Measurements from ENCODE around the gene ST6GAL1.

DNA sequence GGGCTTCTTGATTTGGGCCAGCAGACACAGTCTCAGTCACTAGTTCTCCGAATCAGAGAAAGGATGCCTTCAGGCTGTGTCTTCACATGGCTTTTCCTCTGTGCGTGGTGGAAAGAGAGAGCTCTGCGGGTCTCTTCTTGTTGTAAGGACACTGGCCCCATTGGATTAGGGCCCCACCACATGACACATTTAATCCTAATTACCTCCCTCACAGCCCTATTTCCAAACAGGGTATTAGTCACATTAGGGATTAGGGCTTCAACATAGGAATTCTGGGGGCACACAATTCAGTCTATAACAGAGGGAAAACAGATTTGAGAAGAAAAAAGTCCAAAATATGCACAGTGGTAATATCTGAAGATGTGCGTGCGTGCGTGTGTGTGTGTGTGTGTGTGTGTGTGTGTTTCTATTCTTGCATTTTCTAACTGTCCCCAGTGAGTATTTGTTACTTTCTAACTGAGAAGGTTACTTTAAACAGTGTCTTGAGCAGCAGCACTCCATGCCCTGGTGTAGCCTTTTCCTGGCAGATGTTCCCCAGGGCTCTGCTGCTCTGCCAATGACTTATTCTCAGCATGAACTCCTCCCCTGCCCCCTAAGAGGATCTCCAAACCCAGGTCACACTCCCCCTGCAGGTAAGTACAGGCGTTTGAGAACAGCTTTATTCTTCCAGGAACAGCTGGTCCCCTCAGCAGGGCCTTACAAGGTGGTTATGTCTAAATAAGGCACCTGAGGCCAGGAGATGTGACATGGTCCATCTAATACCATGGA lies 136.1 kb downstream of the ST6GAL1 start:
- TF ChIP-seq CTCF (IDR thresholded peaks at IDR 0.05), result no peak
- no peak for TF ChIP-seq EP300 (IDR thresholded peaks at IDR 0.05)
- no peak for TF ChIP-seq POLR2AphosphoS5 (IDR thresholded peaks at IDR 0.05)

Measured in stomach (tissue), 4 donors.